ENCODE results near the gene CLEC10A. TPM values are rescaled to one million over a fixed set of nuclear protein-coding genes. Genes with fewer than 3 reads are reported as not detected.
"Not testable (repeated sequence)": the region's sequence is repeated elsewhere in the genome, so short reads cannot be mapped to it uniquely, and the experiment has no call there.

CLEC10A gene
- total and polyA plus RNA-seq, 10 of the 15 experiments (the other 5 are each of a cell fraction or from before 2014, with no cell fraction given), result not detected

GRCh38 chr17:7094652-7095019 lies 14.6 kb upstream of the CLEC10A start:
- no peak overlapping the region for H3K9ac ChIP-seq (ENCODE audit: control insufficient read depth, insufficient read depth, low read length)
- ChIA-PET SMC1A (ENCODE audit: uncharacterized antibody, unreplicated experiment) (no interaction called here), CTCF (interaction anchor here (0.6 kb wide), 1 partner anchor 16 kb away, joined by 3 read pairs; no protein-coding TSS in a partner anchor), RAD21 (ENCODE audit: unreplicated experiment) (no interaction called here), POLR2A (no interaction called here)
- peaks cover 18% of the 10 kb centered on the region for H3K4me1 ChIP-seq (ENCODE audit: control insufficient read depth, insufficient read depth, low read length)
- TF ChIP-seq IKZF2 (IDR thresholded peaks at IDR 0.05), result 0 out of 4 replicates have a peak, but pooled peaks of 1 of the 2 experiments have one; percentile 4
- TF ChIP-seq PRDM15 (CRISPR knock-in tag; IDR thresholded peaks at IDR 0.05), result no peak
- in situ Hi-C loops (cut with MboI), result no loop called here
- H3K4me3 ChIP-seq, result no peak overlapping the region
- H3K79me2 ChIP-seq (ENCODE audit: control insufficient read depth, insufficient read depth, low read length), result no peaks in the 10 kb centered on the region
- H3K27ac ChIP-seq (ENCODE audit: control insufficient read depth, insufficient read depth), result peak overlapping the region; percentile 20; the same call in 1 of the 2 replicates
- no peaks in the 10 kb centered on the region for H3K27me3 ChIP-seq (replicated peaks in 1 of 2; ENCODE audit: control insufficient read depth in 2 of 2, insufficient read depth in 2 of 2, low read length in 1 of 2)
- 0 out of 2 replicates have a peak overlapping the region, but pooled peaks have one; percentile 10 for H3K4me2 ChIP-seq (ENCODE audit: control insufficient read depth, insufficient read depth)
- DNase-seq (ENCODE audit: low read depth, low spot score) (no peak), ATAC-seq (peak; percentile 24), FAIRE-seq (no peak)
- H4K20me1 ChIP-seq (ENCODE audit: control insufficient read depth, insufficient read depth), result no peaks in the 10 kb centered on the region
- 55% methylated on average over 10 of the region's 10 CpGs for WGBS (ENCODE audit: insufficient coverage, insufficient replicate concordance, low lambda C conversion rate, missing lambda C conversion rate)
- H3K36me3 ChIP-seq (ENCODE audit: control insufficient read depth in 2 of 2, insufficient read depth in 2 of 2, low read length in 1 of 2), result no peaks in the 10 kb centered on the region
- no peaks in the 10 kb centered on the region; the same call in 2 of the 3 replicates for H3K9me3 ChIP-seq (replicated peaks; ENCODE audit: control insufficient read depth, insufficient read depth, low read length)
- intact Hi-C loops (cut with micrococcal nuclease; ENCODE audit: unreplicated experiment), result loop anchor here (2.0 kb wide), 1 partner anchor 38 kb away; no protein-coding TSS in a partner anchor
- no TSS peak for BruUV-seq (replicated peaks)
- H2AFZ ChIP-seq (ENCODE audit: control insufficient read depth, low read depth, low read length), result no peak overlapping the region

GRCh38 chr17:7091311-7092005 lies 11.4 kb upstream of the CLEC10A start:
- ATAC-seq; in situ Hi-C loops (cut with MboI); BruUV-seq (replicated peaks): not testable (repeated sequence)

DNA sequence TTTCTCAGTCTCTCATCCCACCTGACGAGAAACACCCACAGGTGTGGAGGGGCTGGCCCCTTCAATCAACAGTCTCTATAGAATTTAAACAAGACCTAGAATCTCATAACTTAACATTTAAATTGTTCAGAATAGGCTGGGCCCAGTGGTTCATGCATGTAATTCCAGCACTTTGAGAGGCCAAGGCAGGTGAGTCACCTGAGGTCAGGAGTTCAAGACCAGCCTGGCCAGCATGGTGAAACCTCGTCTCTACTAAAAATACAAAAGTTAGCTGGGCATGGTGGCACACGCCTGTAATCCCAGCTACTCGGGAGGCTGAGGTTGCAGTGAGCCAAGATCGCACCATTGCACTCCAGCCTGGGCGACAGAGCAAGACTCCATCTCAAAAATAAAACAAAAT lies 9.5 kb upstream of the CLEC10A start:
- CTCF ChIA-PET; in situ Hi-C loops (cut with MboI); FAIRE-seq; DNase-seq (ENCODE audit: low read depth, low spot score); H4K20me1 ChIP-seq (ENCODE audit: control insufficient read depth, insufficient read depth); ATAC-seq; RAD21 ChIA-PET (ENCODE audit: unreplicated experiment); H2AFZ ChIP-seq (ENCODE audit: control insufficient read depth, low read depth, low read length); POLR2A ChIA-PET; SMC1A ChIA-PET (ENCODE audit: uncharacterized antibody, unreplicated experiment); H3K4me3 ChIP-seq; H3K9me3 ChIP-seq (replicated peaks; ENCODE audit: control insufficient read depth, insufficient read depth, low read length); H3K79me2 ChIP-seq (ENCODE audit: control insufficient read depth, insufficient read depth, low read length); H3K27ac ChIP-seq (ENCODE audit: control insufficient read depth, insufficient read depth); H3K4me1 ChIP-seq (ENCODE audit: control insufficient read depth, insufficient read depth, low read length); intact Hi-C loops (cut with micrococcal nuclease; ENCODE audit: unreplicated experiment); BruUV-seq (replicated peaks); H3K9ac ChIP-seq (ENCODE audit: control insufficient read depth, insufficient read depth, low read length); H3K4me2 ChIP-seq (ENCODE audit: control insufficient read depth, insufficient read depth); H3K27me3 ChIP-seq (replicated peaks in 1 of 2; ENCODE audit: control insufficient read depth in 2 of 2, insufficient read depth in 2 of 2, low read length in 1 of 2); H3K36me3 ChIP-seq (ENCODE audit: control insufficient read depth in 2 of 2, insufficient read depth in 2 of 2, low read length in 1 of 2): not testable (repeated sequence)
- WGBS (ENCODE audit: insufficient coverage, insufficient replicate concordance, low lambda C conversion rate, missing lambda C conversion rate), result 48% methylated on average over 6 of the region's 6 CpGs

More at GRCh38 chr17:7091311-7092005, 11.4 kb upstream of the CLEC10A start:
- H3K4me2 ChIP-seq (ENCODE audit: control insufficient read depth, insufficient read depth); POLR2A ChIA-PET; FAIRE-seq; H3K4me3 ChIP-seq; intact Hi-C loops (cut with micrococcal nuclease; ENCODE audit: unreplicated experiment); H3K79me2 ChIP-seq (ENCODE audit: control insufficient read depth, insufficient read depth, low read length); DNase-seq (ENCODE audit: low read depth, low spot score); H3K9me3 ChIP-seq (replicated peaks; ENCODE audit: control insufficient read depth, insufficient read depth, low read length); H3K27ac ChIP-seq (ENCODE audit: control insufficient read depth, insufficient read depth); H3K9ac ChIP-seq (ENCODE audit: control insufficient read depth, insufficient read depth, low read length); RAD21 ChIA-PET (ENCODE audit: unreplicated experiment); H2AFZ ChIP-seq (ENCODE audit: control insufficient read depth, low read depth, low read length); CTCF ChIA-PET; H4K20me1 ChIP-seq (ENCODE audit: control insufficient read depth, insufficient read depth); H3K36me3 ChIP-seq (ENCODE audit: control insufficient read depth in 2 of 2, insufficient read depth in 2 of 2, low read length in 1 of 2); H3K27me3 ChIP-seq (replicated peaks in 1 of 2; ENCODE audit: control insufficient read depth in 2 of 2, insufficient read depth in 2 of 2, low read length in 1 of 2): not testable (repeated sequence)
- SMC1A ChIA-PET (ENCODE audit: uncharacterized antibody, unreplicated experiment), result interaction anchor here (0.6 kb wide), 1 partner anchor 714 kb away, joined by 3 read pairs; no protein-coding TSS in a partner anchor
- H3K4me1 ChIP-seq (ENCODE audit: control insufficient read depth, insufficient read depth, low read length), result peaks cover 18% of the 10 kb centered on the region
- WGBS (ENCODE audit: insufficient coverage, insufficient replicate concordance, low lambda C conversion rate, missing lambda C conversion rate), result 71% methylated on average over 23 of the region's 28 CpGs
